GM12891 (cell line): ENCODE measurements around the gene VWA5A.

ENCODE experiments used
- PAX5 ChIP-seq: IDR thresholded peaks from 2 replicates; pipeline ENCODE4 v1.6.1; 2011; ENCODE audit warnings: low read length, moderate library complexity, mild to moderate bottlenecking; ENCODE audit not compliant: insufficient read depth, severe bottlenecking
- TAF1 ChIP-seq: IDR thresholded peaks from 2 replicates; pipeline ENCODE4 v1.6.1; 2011; ENCODE audit warnings: low read depth, low read length, control low read depth

DNA sequence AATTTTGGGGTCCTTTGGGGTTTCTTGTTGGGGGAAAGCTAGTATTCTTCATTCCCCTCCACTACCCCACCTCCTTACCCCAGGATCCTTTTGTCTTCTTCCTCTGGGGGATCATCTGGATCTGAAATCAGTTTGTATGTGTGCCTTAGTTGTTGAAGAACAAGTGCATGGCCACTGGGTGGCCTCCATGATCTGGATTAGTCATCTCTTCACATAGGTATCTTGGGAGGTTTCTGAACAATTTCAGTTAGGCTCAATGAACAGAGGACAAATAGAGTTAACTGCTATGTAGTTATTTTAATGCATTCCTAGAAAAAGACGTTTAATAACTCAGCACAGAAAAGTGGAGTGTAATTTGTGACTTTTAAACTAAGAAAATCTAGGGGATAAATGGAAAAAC lies 7.1 kb upstream of the VWA5A start:
- TF ChIP-seq PAX5 (no peak), TAF1 (no peak)
